OCI-LY7 (cell line): ENCODE measurements around the gene ADCY5.

ENCODE experiments used
- EZH2phosphoT487 ChIP-seq: fragments of 200-600 bp; sonication (generic); IDR thresholded peaks from 2 replicates; pipeline ENCODE4 v1.6.1; 2018; ENCODE audit warnings: low read depth, borderline replicate concordance, mild to moderate bottlenecking, mixed run types, antibody characterized with exemption, low read length, moderate library complexity, mixed read lengths
- TF ChIP-seq, protein P1 (sequence below): fragments of 200-600 bp; sonication (generic); conservative IDR thresholded peaks from 2 replicates; pipeline ENCODE4 v1.5.1; 2014; ENCODE audit warnings: mild to moderate bottlenecking, antibody characterized with exemption, low read length, moderate library complexity, mixed read lengths

DNA sequence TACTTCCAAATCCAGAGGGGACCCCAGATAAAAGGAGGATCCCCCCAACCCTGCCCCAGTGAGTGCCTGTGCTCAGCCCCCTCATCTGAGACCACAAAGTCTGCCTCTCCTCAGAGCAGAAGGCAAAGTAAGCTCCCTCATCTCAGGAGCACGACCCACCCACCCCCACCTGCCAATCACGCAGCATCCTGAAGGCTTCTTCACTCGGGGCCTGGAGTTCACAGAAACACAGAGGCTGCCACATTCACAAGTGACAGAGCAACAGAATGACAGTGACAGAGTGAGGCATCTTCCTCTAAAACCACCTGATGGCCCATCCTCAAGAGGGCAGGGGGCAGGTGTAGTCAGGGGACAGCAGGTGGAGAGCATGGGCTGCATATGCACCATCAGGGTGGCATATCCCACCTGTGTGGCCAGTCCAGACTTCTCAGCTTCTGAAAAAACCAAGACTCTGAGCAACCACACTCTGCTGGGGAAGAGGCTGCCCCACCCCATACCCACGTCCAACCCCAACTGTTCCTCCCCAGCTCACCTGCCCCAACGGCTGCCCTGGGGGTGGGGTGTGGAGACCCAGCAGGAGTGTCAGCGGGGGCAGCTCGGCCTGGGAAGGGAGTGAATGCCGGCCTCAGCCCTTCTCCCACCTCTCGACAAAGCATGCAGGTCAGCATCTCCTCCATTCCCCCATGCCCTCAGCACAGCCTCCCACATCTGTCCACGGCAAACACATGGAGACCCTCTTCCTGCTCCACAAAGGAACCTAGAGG is 19.3 kb downstream of the ADCY5 start:
- TF ChIP-seq, protein P1, sequence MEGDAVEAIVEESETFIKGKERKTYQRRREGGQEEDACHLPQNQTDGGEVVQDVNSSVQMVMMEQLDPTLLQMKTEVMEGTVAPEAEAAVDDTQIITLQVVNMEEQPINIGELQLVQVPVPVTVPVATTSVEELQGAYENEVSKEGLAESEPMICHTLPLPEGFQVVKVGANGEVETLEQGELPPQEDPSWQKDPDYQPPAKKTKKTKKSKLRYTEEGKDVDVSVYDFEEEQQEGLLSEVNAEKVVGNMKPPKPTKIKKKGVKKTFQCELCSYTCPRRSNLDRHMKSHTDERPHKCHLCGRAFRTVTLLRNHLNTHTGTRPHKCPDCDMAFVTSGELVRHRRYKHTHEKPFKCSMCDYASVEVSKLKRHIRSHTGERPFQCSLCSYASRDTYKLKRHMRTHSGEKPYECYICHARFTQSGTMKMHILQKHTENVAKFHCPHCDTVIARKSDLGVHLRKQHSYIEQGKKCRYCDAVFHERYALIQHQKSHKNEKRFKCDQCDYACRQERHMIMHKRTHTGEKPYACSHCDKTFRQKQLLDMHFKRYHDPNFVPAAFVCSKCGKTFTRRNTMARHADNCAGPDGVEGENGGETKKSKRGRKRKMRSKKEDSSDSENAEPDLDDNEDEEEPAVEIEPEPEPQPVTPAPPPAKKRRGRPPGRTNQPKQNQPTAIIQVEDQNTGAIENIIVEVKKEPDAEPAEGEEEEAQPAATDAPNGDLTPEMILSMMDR = no peak
- TF ChIP-seq EZH2phosphoT487 = no peak
